Epithelial cell of prostate (primary cell): ENCODE results near the gene GPR89A.
"Not testable (repeated sequence)": the region's sequence is repeated elsewhere in the genome, so short reads cannot be mapped to it uniquely, and the experiment has no call there.

Source experiments
- DNase-seq: peaks from one replicate; pipeline ENCODE4 v3.0.0-alpha.2; 2011; ENCODE audit warnings: low read depth, low spot score
- H3K27ac ChIP-seq: fragments of 450-650 bp; 2 replicates; pipeline ENCODE4 v1.5.1; 2017; ENCODE audit warnings: mild to moderate bottlenecking

Gene GPR89A

GRCh38 chr1:145673217-145673616, 65.4 kb downstream of the GPR89A start:
- DNase-seq, H3K27ac ChIP-seq: not testable (repeated sequence)

- H3K27ac ChIP-seq, DNase-seq: not testable (repeated sequence)
Observed at GRCh38 chr1:145684858-145685257, 77.1 kb downstream of the GPR89A start.

GRCh38 chr1:145686078-145686477, 78.3 kb downstream of the GPR89A start:
- DNase-seq, H3K27ac ChIP-seq: not testable (repeated sequence)

GRCh38 chr1:145688328-145688727, 80.5 kb downstream of the GPR89A start:
- no peak overlapping the region for H3K27ac ChIP-seq

GRCh38 chr1:145688924-145689323, 81.1 kb downstream of the GPR89A start:
- no peak overlapping the region for H3K27ac ChIP-seq
- DNase-seq, result no peak

More at GRCh38 chr1:145688328-145688727, 80.5 kb downstream of the GPR89A start:
- DNase-seq, result no peak

- H3K27ac ChIP-seq, result no peak overlapping the region
- DNase-seq, result no peak
Observed at GRCh38 chr1:145689922-145690321, 82.1 kb downstream of the GPR89A start.

- DNase-seq, result peak; percentile 69
- H3K27ac ChIP-seq, result peak overlapping the region; percentile 21
Observed at GRCh38 chr1:145690587-145691558, 83.1 kb downstream of the GPR89A start.

- H3K27ac ChIP-seq, result no peak overlapping the region
- no peak for DNase-seq
Observed at GRCh38 chr1:145692785-145693443, 85.1 kb downstream of the GPR89A start.

- no peak for DNase-seq
- H3K27ac ChIP-seq, result no peak overlapping the region
Observed at GRCh38 chr1:145695821-145696629, 88.2 kb downstream of the GPR89A start.

GRCh38 chr1:145696630-145696960, 88.8 kb downstream of the GPR89A start:
- no peak overlapping the region for H3K27ac ChIP-seq
- DNase-seq, result no peak

- H3K27ac ChIP-seq, result no peak overlapping the region
- no peak for DNase-seq
Observed at GRCh38 chr1:145701306-145701862, 93.6 kb downstream of the GPR89A start.

GRCh38 chr1:145702052-145702451, 94.3 kb downstream of the GPR89A start:
- H3K27ac ChIP-seq, result no peak overlapping the region
- no peak for DNase-seq

GRCh38 chr1:145702826-145703225, 95.0 kb downstream of the GPR89A start:
- no peak for DNase-seq
- no peak overlapping the region for H3K27ac ChIP-seq

- H3K27ac ChIP-seq, result peak overlapping the region; percentile 37
- no peak for DNase-seq
Observed at GRCh38 chr1:145705622-145706021, 97.8 kb downstream of the GPR89A start.

GRCh38 chr1:145706086-145706664, 98.4 kb downstream of the GPR89A start:
- peak overlapping the region; percentile 37 for H3K27ac ChIP-seq
- peak; percentile 87 for DNase-seq

- DNase-seq, result no peak
- H3K27ac ChIP-seq, result peak within 1 kb of the TSS; percentile 37
Observed at GRCh38 chr1:145707183-145707867, 99.5 kb downstream of the GPR89A start, which contains the start of gene PDZK1. TSS of gene PDZK1 (minus strand) at chr1:145707368. CDS start at chr1:145688021, 19,347 bp downstream.

GRCh38 chr1:145708063-145708462, 100.3 kb downstream of the GPR89A start:
- DNase-seq, result no peak
- no peak overlapping the region for H3K27ac ChIP-seq

- DNase-seq, result no peak
Observed at GRCh38 chr1:145710291-145711027, 102.7 kb downstream of the GPR89A start.

More at GRCh38 chr1:145710291-145711027, 102.7 kb downstream of the GPR89A start:
- H3K27ac ChIP-seq, result no peak overlapping the region
